SK-MEL-5 (cell line): ENCODE measurements around the gene C1GALT1. TPM values are rescaled to one million over a fixed set of nuclear protein-coding genes. Genes with fewer than 3 reads are reported as not detected.
"Not testable (repeated sequence)": the region's sequence is repeated elsewhere in the genome, so short reads cannot be mapped to it uniquely, and the experiment has no call there.

Source experiments
- DNase-seq: peaks from one replicate; pipeline ENCODE4 v3.0.0-alpha.2; 2016; ENCODE audit warnings: low read depth, low spot score
- in situ Hi-C: cut with HindIII; loops from 2 replicates; pipeline ENCODE4 v1.10.0; 2016; ENCODE audit warnings: low sequenced_read_pairs, high pct_unique_total_duplicates, low pct_unique_long_range_greater_than_20kb
- polyA plus RNA-seq, 2 experiments: library from polyadenylated mRNA; depleted of rRNA; stranded (reverse); fragments of >200 nt; gene quantifications; 2 replicates each; pipeline ENCODE4 v1.2.3, GENCODE V29; 2015
- total RNA-seq: library from RNA; depleted of rRNA; stranded (reverse); fragments of >200 nt; shearing (Covaris generic); gene quantifications from 2 replicates; pipeline ENCODE4 v1.2.3, GENCODE V29; 2014; rRNA removed

The C1GALT1 gene
- 70.8 and 75.7 TPM in 2 replicates for total RNA-seq
- 107 and 112 TPM in 2 replicates for polyA plus RNA-seq (2015; cell fraction: cytosol; rRNA removed)
- polyA plus RNA-seq (2015; cell fraction: nucleus; rRNA removed), result 78.4 and 84.5 TPM in 2 replicates

DNA sequence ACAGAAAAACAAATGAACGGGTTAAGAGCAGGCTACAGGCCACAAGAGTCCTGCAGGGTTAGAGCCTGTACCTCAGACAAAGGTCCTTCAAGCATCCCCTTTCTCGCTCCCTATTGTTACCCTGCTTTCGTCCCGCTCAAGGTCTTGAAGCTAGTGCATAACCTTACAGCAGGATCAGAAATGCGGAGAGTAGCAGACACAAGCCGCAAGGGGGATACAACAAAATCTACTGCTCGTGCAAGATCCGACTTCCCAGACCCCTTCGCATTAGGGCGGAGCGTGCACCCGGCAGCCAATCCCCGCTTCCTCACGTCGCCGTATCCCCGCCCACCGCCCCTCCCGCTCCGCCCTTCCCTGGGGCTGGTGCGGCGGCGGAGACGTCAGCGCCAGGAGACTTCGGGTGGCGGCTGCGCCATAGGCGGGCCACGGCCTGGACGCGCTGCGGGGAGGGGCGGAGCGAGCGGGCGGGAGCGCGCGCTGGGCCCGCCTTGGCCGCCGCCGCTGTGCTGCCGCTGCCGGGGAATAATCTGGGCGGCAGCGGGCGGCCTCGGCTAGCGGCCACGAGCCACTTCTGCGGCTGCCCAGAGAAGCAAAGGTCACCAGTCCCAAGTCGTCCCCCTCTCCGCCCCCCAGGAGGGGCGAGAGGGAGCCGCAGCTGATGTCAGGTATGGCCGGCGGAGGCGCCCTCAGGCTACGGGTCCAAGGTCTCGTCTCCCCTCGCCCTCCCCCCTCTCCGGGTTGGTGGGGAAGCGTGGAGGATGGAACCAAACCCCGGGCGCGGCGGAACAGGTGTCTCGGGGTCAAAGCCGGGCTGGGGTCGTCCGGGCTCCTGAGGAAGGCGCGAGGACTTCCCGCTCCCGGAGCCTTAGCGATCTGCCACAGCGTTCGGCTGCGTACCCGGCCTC is at the start of gene C1GALT1:
TSS of gene C1GALT1 (plus strand) at position 389 of the 905 bp plus-strand sequence. CDS start 51,776 bp downstream, outside the sequence.
- DNase-seq, result peak; percentile 98
- in situ Hi-C loops, result loop anchor here (5.0 kb wide), 1 partner anchor 80 kb away; no protein-coding TSS in a partner anchor

DNA sequence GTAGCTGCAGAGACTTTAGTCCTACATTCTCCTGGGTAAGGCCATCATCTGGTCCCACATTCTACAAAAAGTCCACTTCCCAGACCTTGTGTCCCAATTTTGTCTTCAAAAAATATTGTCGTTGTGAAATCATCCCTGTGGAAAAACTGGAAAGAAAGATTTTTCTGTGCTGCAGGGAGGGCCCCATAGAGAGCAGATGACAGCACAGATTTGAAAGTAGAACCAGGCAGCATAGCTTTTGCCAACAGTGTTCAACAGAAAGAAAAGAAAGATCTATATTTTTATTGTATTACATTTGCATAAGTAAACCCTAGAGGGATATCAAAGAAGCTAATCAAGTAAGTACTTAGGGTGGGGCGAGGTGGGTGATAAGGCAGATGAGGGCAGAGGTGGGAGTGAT is 48.3 kb upstream of the C1GALT1 start:
- in situ Hi-C loops, result no loop called here

DNA sequence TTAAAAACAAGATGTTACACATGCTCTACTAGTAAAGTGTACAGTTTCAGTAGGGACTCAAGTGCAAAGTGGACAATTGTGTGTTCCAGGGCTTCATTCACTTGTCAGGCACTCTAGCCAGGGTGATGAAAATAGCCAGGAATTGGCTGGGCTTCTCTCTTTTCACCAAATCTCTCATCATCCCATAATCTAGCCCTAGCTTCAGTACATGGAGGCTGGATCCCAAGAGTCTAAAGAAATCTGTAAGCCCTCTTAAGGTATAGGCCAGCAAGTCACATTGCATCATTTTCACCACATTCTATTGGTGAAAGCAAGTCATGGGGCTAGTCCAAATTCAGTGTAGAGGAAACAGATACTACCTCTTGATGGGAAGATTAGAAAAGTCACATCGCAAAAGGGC is 47.3 kb upstream of the C1GALT1 start:
- in situ Hi-C loops, result no loop called here
- DNase-seq, result no peak

More for the DNA sequence above, 48.3 kb upstream of the C1GALT1 start:
- DNase-seq, result no peak

DNA sequence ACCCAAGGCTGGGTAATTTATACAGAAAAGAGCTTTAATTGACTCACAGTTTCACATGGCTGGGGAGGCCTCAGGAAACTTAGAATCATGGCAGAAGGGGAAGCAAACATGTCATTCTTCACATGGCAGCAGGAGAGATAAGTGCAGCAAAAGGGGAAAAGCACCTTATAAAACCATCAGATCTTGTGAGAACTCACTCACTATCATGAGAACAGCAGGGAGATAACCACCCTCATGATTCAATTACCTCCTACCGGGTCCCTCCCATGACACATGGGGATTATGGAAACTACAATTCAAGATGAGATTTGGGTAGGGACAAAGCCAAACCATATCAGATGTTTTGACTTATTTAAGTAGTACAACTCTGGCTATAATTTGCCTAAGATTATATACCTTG is 46.4 kb upstream of the C1GALT1 start:
- in situ Hi-C loops, DNase-seq: not testable (repeated sequence)

DNA sequence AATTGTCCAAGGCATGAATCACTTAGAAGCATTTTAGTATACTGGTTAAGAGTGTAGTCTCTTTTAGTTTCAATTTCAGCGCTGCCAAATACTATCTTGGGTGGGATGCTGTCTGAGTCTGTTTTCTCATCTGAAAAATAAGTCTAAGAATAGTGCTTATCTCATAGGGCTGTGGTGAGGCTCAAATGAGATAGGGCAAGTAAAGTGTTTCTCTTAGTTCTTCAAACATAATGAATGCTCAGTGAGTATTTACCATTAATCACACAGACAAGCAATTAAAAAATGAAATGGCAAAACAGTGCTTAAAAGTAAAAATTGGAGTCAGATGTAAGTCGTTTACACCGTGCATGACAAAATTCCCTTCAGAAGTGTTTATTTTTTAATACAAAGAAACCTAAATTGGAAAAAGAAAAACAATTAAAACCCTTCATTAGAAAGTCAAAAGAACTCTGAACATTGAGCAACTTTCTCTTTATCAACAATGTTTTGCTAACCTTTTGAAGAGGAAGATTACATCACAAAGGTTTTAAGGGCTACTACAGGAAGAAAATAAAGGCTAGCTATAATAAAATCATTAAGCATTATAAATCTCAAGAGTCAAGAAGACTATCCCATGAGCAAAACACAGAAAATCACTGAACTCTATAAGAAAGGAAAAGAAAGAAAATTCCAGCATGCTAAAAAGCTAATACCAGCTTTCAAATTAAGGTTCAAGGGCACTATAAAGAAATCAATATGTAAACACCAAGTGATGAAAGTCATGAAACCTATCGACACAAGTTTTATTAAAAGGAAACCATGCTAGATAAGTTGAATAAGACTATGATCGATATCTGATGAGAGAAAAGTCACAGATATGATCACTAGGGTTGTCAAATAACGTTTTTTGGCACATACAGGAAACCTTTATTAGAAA is 45.6 kb upstream of the C1GALT1 start:
- in situ Hi-C loops, result no loop called here
- DNase-seq, result no peak

DNA sequence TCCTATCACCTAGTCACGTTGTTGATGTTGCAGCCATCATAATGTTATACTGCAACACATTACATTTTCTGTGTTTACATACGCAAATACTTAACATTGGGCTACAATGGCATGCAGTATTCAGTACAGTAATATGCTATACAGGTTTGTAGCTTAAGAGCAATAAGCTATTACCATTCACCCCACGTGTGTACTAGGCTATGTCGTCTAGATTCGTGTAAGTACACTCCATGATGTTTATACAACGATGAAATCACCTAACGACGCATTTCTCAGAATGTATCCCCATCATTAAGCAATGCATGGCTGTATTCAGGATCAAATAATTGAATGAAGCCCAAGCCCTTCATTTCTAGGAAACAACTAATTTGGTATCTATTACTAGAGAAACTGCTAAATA is 43.4 kb upstream of the C1GALT1 start:
- in situ Hi-C loops, result no loop called here

DNA sequence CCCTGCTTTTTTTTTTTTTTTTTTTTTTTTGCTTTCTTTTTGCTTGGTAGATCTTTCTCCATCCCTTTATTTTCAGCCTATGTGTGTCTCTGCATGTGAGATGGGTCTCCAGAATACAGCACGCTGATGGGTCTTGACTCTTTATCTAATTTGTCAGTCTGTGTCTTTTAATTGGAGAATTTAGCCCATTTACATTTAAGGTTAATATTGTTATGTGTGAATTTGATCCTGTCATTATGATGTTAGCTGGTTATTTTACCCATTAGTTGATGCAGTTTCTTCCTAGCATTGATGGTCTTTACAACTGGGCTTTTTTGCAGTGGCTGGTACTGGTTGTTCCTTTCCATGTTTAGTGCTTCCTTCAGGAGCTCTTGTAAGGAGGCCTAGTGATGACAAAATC is 38.9 kb upstream of the C1GALT1 start:
- in situ Hi-C loops, DNase-seq: not testable (repeated sequence)

More for the DNA sequence above, 43.4 kb upstream of the C1GALT1 start:
- DNase-seq, result no peak

DNA sequence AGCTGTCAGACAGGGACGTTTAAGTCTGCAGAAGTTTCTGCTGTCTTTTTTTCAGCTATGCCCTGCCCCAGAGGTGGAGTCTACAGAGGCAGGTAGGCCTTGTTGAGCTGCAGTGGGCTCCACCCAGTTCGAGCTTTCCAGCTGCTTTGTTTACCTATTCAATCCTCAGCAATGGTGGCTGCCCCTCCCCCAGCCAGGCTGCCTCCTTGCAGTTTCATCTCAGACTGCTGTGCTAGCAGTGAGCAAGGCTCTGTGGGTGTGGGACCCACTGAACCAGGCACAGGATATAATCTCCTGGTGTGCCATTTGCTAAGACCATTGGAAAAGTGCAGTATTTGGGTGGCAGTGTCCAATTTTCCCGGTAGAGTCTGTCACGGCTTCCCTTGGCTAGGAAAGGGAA is 37.2 kb upstream of the C1GALT1 start:
- in situ Hi-C loops, DNase-seq: not testable (repeated sequence)

DNA sequence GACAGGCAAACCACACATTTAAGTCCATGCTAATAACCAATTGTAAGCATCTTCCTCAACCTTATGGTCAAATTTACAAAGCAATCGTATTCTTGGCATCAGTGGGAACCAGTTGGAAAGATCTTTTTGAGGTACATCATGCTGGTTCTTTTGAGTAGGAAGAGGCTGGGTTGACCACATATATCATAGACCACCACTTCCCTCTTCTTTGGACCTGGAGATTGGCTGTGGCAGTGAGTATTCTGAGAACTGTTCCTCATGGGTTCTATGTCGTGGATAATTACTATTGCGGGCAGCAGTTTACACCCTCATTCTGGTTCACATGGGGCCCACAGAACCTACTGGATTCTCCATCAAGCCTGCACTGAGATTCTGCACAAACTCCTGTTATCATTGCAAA is 35.5 kb upstream of the C1GALT1 start:
- in situ Hi-C loops, result no loop called here

DNA sequence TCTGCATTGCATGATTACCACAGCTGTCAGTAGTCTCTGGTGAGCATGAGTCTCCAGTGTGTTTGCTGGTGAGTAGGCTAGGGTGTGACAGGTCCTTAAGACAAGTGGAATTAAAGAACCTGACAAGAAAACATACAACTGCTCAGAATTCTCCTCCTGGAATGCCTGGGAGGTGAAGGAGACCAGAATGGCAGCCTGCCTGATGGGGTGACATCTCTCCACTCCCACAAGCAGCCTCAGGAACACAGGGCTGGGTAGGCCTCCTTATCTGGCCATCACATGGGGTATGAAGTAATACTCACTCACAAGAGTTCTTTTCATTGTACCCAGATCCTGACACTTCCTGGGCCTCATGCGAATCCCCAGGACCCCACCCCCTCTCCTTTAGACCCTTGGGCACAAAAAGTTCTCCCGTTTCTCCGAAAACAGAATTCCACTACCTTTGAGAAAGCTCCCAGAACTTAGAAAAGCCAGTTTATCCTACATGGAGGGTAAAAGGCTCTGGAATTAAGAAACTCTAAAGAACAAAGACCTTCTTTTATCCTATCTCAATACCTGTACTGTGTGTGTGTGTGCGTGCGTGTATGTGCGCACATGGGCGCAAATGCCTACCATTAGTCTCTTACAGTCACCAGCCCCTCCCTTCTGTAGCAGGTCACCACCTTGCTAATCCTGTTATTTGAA is 33.4 kb upstream of the C1GALT1 start:
- in situ Hi-C loops, result no loop called here
- DNase-seq, result peak; percentile 99

More for the DNA sequence above, 35.5 kb upstream of the C1GALT1 start:
- no peak for DNase-seq

DNA sequence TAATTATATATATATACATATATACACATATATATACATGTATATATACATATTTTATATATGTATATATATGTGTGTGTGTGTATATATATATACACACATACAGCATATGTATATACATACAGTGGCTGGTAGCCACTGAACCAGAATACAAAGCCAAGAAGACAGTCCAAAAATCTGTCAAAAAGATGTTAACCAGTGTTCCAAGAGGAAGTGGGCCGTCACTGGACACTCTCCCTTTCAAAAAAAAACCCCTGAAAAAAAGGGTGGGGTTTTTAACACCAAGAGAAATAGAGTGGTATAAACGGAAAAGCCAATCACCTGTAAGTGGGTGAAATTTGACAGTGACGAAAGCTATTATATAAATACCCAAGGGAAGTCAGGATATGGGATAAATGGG is 31.1 kb upstream of the C1GALT1 start:
- in situ Hi-C loops, result no loop called here
- no peak for DNase-seq

DNA sequence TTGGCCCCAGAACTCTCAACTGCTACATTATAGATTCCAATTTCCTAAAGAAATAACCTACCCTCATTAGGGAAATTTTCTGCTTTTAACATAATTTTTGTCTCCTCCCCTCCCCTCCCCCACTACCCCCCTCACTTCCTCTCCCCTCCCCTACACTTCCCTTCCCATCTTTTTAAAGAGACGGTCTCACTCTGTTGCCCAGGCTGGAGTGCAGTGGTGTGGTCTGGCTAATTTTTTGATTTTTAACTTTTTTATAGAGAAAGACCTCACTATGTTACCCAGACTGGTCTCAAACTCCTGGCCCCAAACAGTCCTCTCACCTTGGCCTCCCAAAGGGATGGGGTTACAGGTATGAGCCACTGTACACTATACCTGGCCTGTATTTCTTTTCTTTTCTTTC is 30.5 kb upstream of the C1GALT1 start:
- DNase-seq, result no peak
- in situ Hi-C loops, result no loop called here

DNA sequence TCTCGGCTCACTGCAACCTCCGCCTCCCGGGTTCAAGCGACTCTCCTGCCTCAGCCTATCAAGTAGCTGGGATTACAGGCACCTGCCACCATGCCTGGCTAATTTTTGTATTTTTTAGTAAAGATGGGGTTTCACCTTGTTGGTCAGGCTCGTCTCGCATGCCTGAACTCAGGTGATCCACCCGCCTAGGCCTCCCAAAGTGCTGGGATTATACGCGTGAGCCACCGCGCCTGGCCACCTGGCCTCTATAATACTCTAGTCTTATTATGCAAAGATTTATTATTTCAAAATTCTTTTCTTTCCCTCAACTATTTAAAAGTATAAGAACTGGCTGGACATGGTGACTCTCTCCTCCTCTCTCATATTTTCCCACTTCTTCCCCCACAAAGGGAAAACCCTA is 30.0 kb upstream of the C1GALT1 start:
- in situ Hi-C loops, result no loop called here
- no peak for DNase-seq

DNA sequence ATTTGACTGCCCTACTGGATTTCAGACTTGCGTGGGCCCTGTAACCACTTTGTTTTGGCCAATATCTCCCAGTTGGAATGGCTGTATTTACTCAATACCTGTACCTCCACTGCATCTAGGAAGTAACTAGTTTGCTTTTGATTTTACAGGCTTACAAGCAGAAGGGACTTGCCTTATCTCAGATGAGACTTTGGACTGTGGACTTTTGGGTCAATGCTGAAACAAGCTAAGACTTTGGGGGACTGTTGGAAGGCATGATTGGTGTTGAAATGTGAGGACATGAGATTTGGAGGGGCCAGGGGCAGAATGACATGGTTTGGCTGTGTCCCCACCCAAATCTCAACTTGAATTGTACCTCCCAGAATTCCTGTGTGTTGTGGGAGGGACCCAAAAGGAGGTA is 28.0 kb upstream of the C1GALT1 start:
- in situ Hi-C loops, DNase-seq: not testable (repeated sequence)

DNA sequence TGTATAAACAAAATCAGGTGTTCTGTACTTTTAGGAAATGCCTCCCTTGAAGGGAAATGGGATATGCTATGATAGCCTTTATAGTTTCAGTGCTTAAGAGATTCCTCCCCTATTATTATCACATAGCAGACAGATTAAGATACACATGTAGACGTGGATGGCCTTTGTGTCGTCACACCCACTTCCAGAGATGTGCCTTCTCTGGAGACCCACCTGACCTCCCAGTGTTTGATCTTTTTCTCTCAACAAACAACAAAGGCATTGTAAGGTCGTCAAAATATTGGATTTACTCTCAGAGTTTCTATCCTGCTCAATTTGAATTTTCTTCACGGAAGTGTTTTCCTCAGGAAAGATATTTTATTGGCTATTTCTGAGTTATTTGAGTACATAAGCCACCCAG is 25.7 kb upstream of the C1GALT1 start:
- DNase-seq, result peak; percentile 57
- in situ Hi-C loops, result no loop called here

DNA sequence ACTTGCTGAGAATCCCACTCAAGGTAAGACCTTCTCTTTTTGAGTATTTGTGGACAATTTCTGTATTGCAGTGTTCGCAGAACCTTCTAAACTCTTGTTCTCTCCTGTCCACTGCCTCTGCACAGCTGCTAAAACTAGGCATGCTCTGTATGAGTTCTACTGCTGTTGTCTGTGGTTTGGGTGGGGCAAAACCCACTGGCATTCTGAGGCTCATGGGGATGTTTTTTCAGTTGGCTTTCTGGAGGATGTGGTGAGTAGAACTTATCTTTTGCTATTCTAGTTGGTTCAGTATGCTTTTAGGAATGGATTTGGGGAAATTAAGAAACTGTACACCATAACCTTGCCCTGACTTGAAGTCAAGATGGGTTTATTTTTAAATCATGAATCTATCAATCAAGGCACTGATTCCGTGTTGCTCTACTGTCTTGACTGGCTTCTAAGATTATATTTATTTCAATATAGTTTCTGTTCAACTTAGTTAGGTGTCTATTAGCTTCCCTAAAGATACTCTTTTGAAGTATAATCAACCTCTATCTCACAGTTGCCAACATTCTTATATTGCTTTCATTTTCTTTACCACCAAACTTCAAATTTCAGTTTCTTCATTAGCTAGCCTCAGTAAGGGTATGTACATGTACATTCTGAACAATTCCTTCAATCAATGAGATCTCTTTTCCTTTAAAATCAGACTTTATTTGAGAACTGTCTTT is 25.0 kb upstream of the C1GALT1 start:
- DNase-seq, result peak; percentile 73
- in situ Hi-C loops, result no loop called here

DNA sequence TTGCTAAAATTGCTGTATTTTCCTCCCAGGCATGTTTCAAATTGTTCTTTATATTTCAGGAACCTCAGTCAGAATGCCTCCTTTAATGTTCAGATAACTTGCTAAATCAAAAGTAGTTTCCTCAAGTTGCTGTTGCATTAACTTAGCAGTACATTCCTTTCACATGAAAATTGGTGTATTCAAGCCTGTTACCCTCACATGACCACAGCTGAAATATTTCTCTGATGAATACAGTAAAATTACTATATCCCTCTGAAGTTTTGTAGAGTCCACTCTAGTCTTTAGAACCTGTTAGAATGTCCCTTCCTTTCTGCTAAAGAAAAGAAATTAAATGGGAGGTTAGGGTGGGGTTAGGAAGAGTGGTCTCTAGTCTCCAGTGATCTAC is 24.5 kb upstream of the C1GALT1 start:
- in situ Hi-C loops, result no loop called here

More for the DNA sequence above, 24.5 kb upstream of the C1GALT1 start:
- DNase-seq, result no peak
